Measurements from ENCODE around the gene KRTAP12-4. TPM values are rescaled to one million over a fixed set of nuclear protein-coding genes. Genes with fewer than 3 reads are reported as not detected.
"Not testable (repeated sequence)": the region's sequence is repeated elsewhere in the genome, so short reads cannot be mapped to it uniquely, and the experiment has no call there.

Gene KRTAP12-4
- total RNA-seq, 6 experiments from 2014 or later = not detected

- no peak for DNase-seq
- no peak for TF ChIP-seq CTCF (IDR thresholded peaks at IDR 0.05)
- Mint-ChIP-seq H3K4me3 (no peak overlapping the region), H3K9me3 (peaks cover 21% of the 10 kb centered on the region), H3K4me1 (ENCODE audit: low read depth) (no peaks in the 10 kb centered on the region), H3K27me3 (ENCODE audit: insufficient read depth) (peaks cover 35% of the 10 kb centered on the region), H3K27ac (no peak overlapping the region), H3K36me3 (ENCODE audit: low read depth) (no peaks in the 10 kb centered on the region)
Measured at GRCh38 chr21:44691686-44692085, 37.2 kb upstream of the KRTAP12-4 start.

- not testable (repeated sequence) for H3K4me3 Mint-ChIP-seq; H3K36me3 Mint-ChIP-seq (ENCODE audit: low read depth); H3K27ac Mint-ChIP-seq; DNase-seq; H3K4me1 Mint-ChIP-seq (ENCODE audit: low read depth)
- peaks cover 26% of the 10 kb centered on the region for H3K27me3 Mint-ChIP-seq (ENCODE audit: insufficient read depth)
- H3K9me3 Mint-ChIP-seq = peaks cover 21% of the 10 kb centered on the region
Measured at GRCh38 chr21:44689740-44690139, 35.3 kb upstream of the KRTAP12-4 start.

GRCh38 chr21:44687671-44688070, 33.2 kb upstream of the KRTAP12-4 start:
- no peak for DNase-seq
- Mint-ChIP-seq H3K36me3 (ENCODE audit: low read depth) (no peaks in the 10 kb centered on the region), H3K4me3 (no peak overlapping the region), H3K27me3 (ENCODE audit: insufficient read depth) (peaks cover 42% of the 10 kb centered on the region), H3K9me3 (peaks cover 4% of the 10 kb centered on the region; the same call in 1 of the 2 replicates), H3K27ac (no peak overlapping the region), H3K4me1 (ENCODE audit: low read depth) (no peaks in the 10 kb centered on the region)
- no peak for TF ChIP-seq CTCF (IDR thresholded peaks at IDR 0.05)

GRCh38 chr21:44686843-44687561, 32.5 kb upstream of the KRTAP12-4 start:
- no peak overlapping the region for H3K27ac Mint-ChIP-seq
- no peak overlapping the region for H3K4me3 Mint-ChIP-seq
- no peaks in the 10 kb centered on the region for H3K9me3 Mint-ChIP-seq

GRCh38 chr21:44686000-44686781, 31.7 kb upstream of the KRTAP12-4 start:
- Mint-ChIP-seq H3K27me3 (ENCODE audit: insufficient read depth) (peaks cover 52% of the 10 kb centered on the region), H3K4me1 (ENCODE audit: low read depth) (no peaks in the 10 kb centered on the region), H3K36me3 (ENCODE audit: low read depth) (no peaks in the 10 kb centered on the region), H3K4me3 (no peak overlapping the region), H3K9me3 (no peaks in the 10 kb centered on the region), H3K27ac (no peak overlapping the region)
- no peak for DNase-seq
- no peak for TF ChIP-seq CTCF (IDR thresholded peaks at IDR 0.05)

More at GRCh38 chr21:44686843-44687561, 32.5 kb upstream of the KRTAP12-4 start:
- no peaks in the 10 kb centered on the region for H3K36me3 Mint-ChIP-seq (ENCODE audit: low read depth)
- DNase-seq = no peak
- peaks cover 49% of the 10 kb centered on the region for H3K27me3 Mint-ChIP-seq (ENCODE audit: insufficient read depth)
- no peaks in the 10 kb centered on the region for H3K4me1 Mint-ChIP-seq (ENCODE audit: low read depth)
- TF ChIP-seq CTCF (IDR thresholded peaks at IDR 0.05) = no peak

GRCh38 chr21:44685050-44685449, 30.6 kb upstream of the KRTAP12-4 start:
- not testable (repeated sequence) for DNase-seq; H3K4me3 Mint-ChIP-seq; H3K36me3 Mint-ChIP-seq (ENCODE audit: low read depth); H3K27ac Mint-ChIP-seq; H3K4me1 Mint-ChIP-seq (ENCODE audit: low read depth); H3K9me3 Mint-ChIP-seq
- peaks cover 53% of the 10 kb centered on the region for H3K27me3 Mint-ChIP-seq (ENCODE audit: insufficient read depth)
